Stimulated activated CD8-positive, alpha-beta memory T cell treated with anti-CD3 and anti-CD28 coated beads, Interleukin-12 subunit alpha, Interleukin-12 subunit beta, amount 100 ng/mL, for 4 hours (primary cell): ENCODE measurements around the gene SLC12A4.
"Not testable (repeated sequence)": the region's sequence is repeated elsewhere in the genome, so short reads cannot be mapped to it uniquely, and the experiment has no call there.

Source experiments
- DNase-seq: peaks from one replicate; pipeline ENCODE4 v3.0.0-alpha.2; 2020; ENCODE audit warnings: low read depth

The SLC12A4 gene

GRCh38 chr16:67941469-67942199 is 26.8 kb downstream of the SLC12A4 start:
- no peak for DNase-seq

GRCh38 chr16:67940446-67941089 is 27.9 kb downstream of the SLC12A4 start:
- no peak for DNase-seq

GRCh38 chr16:67939507-67940445 is 28.7 kb downstream of the SLC12A4 start:
- DNase-seq: no peak

GRCh38 chr16:67937713-67938112 is 30.7 kb downstream of the SLC12A4 start:
- DNase-seq: not testable (repeated sequence)

- no peak for DNase-seq
These were observed 31.4 kb downstream of the SLC12A4 start for GRCh38 chr16:67936880-67937605.

- peak; percentile 61 for DNase-seq
These were observed 32.1 kb downstream of the SLC12A4 start, which contains the start of gene PSMB10 for GRCh38 chr16:67936124-67936879. PSMB10 (minus strand) TSS chr16:67936850; CDS start chr16:67936749, 101 bp downstream.

GRCh38 chr16:67935402-67936123 is 32.9 kb downstream of the SLC12A4 start:
- peak; percentile 91 for DNase-seq

GRCh38 chr16:67935101-67935401 is 33.4 kb downstream of the SLC12A4 start:
- no peak for DNase-seq

- DNase-seq: no peak
These were observed 33.9 kb downstream of the SLC12A4 start for GRCh38 chr16:67934306-67935100.

GRCh38 chr16:67933805-67934204 is 34.6 kb downstream of the SLC12A4 start:
- DNase-seq: no peak

GRCh38 chr16:67932462-67932840 is 36.0 kb downstream of the SLC12A4 start:
- no peak for DNase-seq

- DNase-seq: no peak
These were observed 36.5 kb downstream of the SLC12A4 start, which contains the start of gene CTRL for GRCh38 chr16:67931712-67932461. CTRL (minus strand) TSS chr16:67931862; CDS start chr16:67931852, 10 bp downstream.

- no peak for DNase-seq
These were observed 37.7 kb downstream of the SLC12A4 start for GRCh38 chr16:67930678-67931211.

GRCh38 chr16:67930191-67930590 is 38.2 kb downstream of the SLC12A4 start:
- no peak for DNase-seq

GRCh38 chr16:67928561-67929364 is 39.7 kb downstream of the SLC12A4 start:
- DNase-seq: peak; percentile 48

GRCh38 chr16:67928147-67928546 is 40.3 kb downstream of the SLC12A4 start:
- no peak for DNase-seq

- no peak for DNase-seq
These were observed 41.1 kb downstream of the SLC12A4 start for GRCh38 chr16:67927131-67927941.
